DOHH2 (cell line): ENCODE data around the gene HTRA2.

Experiments used
- H3F3A ChIP-seq: fragments of 200-600 bp; sonication (generic), shearing (Covaris generic); 2 replicates; pipeline ENCODE4 v1.6.0; 2016; ENCODE audit warnings: antibody characterized with exemption, mild to moderate bottlenecking; ENCODE audit not compliant: control insufficient read depth, insufficient read depth
- H3K27ac ChIP-seq: fragments of 200-600 bp; sonication (generic); 2 replicates; pipeline ENCODE4 v1.5.1; 2014; ENCODE audit warnings: low read depth, mild to moderate bottlenecking, low read length, moderate library complexity
- H3K27me3 ChIP-seq: fragments of 200-600 bp; sonication (generic); 2 replicates; pipeline ENCODE4 v1.6.1; 2014; ENCODE audit warnings: mild to moderate bottlenecking, low read length, mixed read lengths; ENCODE audit not compliant: control insufficient read depth
- H3K36me3 ChIP-seq: fragments of 200-600 bp; sonication (generic); 2 replicates; pipeline ENCODE4 v1.6.1; 2014; ENCODE audit warnings: mild to moderate bottlenecking, low read length, moderate library complexity, mixed read lengths; ENCODE audit not compliant: control insufficient read depth
- H3K4me1 ChIP-seq: fragments of 200-600 bp; sonication (generic); 2 replicates; pipeline ENCODE4 v1.6.1; 2014; ENCODE audit warnings: mild to moderate bottlenecking, low read length, mixed read lengths; ENCODE audit not compliant: control insufficient read depth
- H3K4me2 ChIP-seq: fragments of 200-600 bp; sonication (generic); 2 replicates; pipeline ENCODE4 v1.6.0; 2014; ENCODE audit warnings: mild to moderate bottlenecking, low read length, moderate library complexity
- H3K4me3 ChIP-seq: fragments of 200-600 bp; sonication (generic); 2 replicates; pipeline ENCODE4 v1.5.1; 2014; ENCODE audit warnings: mild to moderate bottlenecking, low read length, mixed read lengths
- H3K79me2 ChIP-seq: fragments of 200-600 bp; sonication (generic); 2 replicates; pipeline ENCODE4 v1.6.1; 2014; ENCODE audit warnings: mild to moderate bottlenecking, low read length, mixed read lengths; ENCODE audit not compliant: control insufficient read depth
- H3K9me2 ChIP-seq: fragments of 200-600 bp; sonication (generic); replicated peaks from 2 replicates; pipeline ENCODE4 v1.6.1; 2014; ENCODE audit warnings: mild to moderate bottlenecking, low read length, mixed read lengths; ENCODE audit not compliant: control insufficient read depth
- H3K9me3 ChIP-seq: fragments of 200-600 bp; sonication (generic); 2 replicates; pipeline ENCODE4 v1.6.1; 2014; ENCODE audit warnings: antibody characterized with exemption, low read length, mixed read lengths; ENCODE audit not compliant: control insufficient read depth, insufficient read depth
- H4K20me1 ChIP-seq: fragments of 200-600 bp; sonication (generic); 2 replicates; pipeline ENCODE4 v1.6.0; 2014; ENCODE audit warnings: low read depth, mild to moderate bottlenecking, antibody characterized with exemption, low read length, moderate library complexity; ENCODE audit not compliant: control insufficient read depth, insufficient read depth
- CTCF ChIP-seq: fragments of 200-600 bp; sonication (generic); IDR thresholded peaks from one replicate; pipeline ENCODE4 v1.5.1; 2014; ENCODE audit warnings: antibody characterized with exemption, mild to moderate bottlenecking, low read depth, low read length; ENCODE audit not compliant: poor library complexity, severe bottlenecking
- EZH2phosphoT487 ChIP-seq: fragments of 200-600 bp; sonication (generic); IDR thresholded peaks from 2 replicates; pipeline ENCODE4 v1.6.1; 2017; ENCODE audit warnings: borderline replicate concordance, mild to moderate bottlenecking, antibody characterized with exemption, low read length, moderate library complexity, mixed read lengths

Gene HTRA2

DNA sequence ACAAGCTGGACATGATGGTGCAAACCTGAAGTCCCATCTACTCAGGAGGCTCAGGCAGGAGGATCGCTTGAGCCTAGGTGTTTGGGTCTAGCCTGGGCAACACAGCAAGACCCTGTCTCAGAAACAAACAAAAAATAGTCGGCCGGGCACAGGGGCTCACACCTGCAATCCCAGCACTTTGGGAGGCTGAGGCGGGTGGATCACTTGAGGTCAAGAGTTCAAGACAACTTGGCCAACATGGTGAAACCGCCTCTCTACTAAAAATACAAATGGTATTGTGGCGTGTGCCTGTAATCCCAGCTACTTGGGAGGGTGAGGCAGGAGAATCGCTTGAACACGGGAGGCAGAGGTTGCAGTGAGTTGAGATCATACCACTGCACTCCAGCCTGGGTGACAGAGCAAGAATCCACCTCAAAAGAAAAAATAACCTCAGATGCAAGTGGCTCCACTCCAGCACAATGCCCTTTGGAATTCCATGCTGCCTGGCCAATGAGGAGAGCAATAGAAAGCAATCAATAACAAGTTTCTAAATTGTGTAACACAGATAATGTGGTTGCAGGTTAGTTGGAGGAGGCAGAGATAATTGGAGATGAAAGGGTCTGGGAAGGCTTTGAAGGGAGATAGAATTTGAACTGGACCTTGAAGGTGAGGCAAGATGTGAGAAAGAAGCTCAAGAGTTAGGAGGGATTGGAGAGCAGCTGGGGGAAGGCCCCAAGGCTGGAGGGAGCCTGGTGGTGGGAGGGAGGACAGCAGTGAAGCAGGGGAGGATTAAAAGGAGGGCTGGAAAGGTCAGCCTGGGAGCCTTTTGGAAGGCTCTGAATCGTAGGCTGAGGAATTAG is 40.9 kb upstream of the HTRA2 start:
- no peaks in the 10 kb centered on the region for H3K9me2 ChIP-seq
- H3K9me3 ChIP-seq: no peaks in the 10 kb centered on the region
- H3K4me1 ChIP-seq: peaks cover 2% of the 10 kb centered on the region; the same call in 1 of the 2 replicates
- no peak overlapping the region for H3K27ac ChIP-seq
- no peaks in the 10 kb centered on the region for H3F3A ChIP-seq
- H3K4me2 ChIP-seq: no peak overlapping the region
- H4K20me1 ChIP-seq: no peaks in the 10 kb centered on the region
- peaks cover 2% of the 10 kb centered on the region for H3K79me2 ChIP-seq
- no peaks in the 10 kb centered on the region for H3K27me3 ChIP-seq
- no peak overlapping the region for H3K4me3 ChIP-seq
- H3K36me3 ChIP-seq: peaks cover 36% of the 10 kb centered on the region
- TF ChIP-seq EZH2phosphoT487: no peak
- no peak for TF ChIP-seq CTCF

DNA sequence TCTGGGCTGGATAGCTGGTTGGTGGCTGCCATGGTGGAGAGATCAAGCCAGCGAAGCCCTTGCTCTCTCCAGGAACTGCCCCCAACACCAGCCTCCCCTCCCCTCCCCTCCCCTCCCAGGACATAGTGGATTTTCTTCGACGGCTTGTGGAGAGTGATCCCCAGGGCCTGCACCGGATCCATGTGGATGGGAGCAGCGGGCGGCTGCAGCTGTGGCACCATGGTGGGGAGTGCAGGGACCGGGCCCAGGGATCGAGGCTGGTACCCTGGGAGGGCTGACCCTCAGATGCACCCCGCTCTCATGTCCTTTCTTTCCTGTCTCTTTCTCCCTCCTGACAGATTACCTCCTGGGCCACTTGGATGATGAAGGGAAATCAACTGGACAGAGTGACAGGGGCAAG is 39.8 kb upstream of the HTRA2 start:
- Histone ChIP-seq H4K20me1 (no peaks in the 10 kb centered on the region), H3K9me2 (no peaks in the 10 kb centered on the region), H3K36me3 (peaks cover 36% of the 10 kb centered on the region), H3K79me2 (no peaks in the 10 kb centered on the region), H3K27me3 (no peaks in the 10 kb centered on the region), H3K4me3 (no peak overlapping the region), H3K4me1 (no peaks in the 10 kb centered on the region), H3F3A (no peaks in the 10 kb centered on the region), H3K4me2 (no peak overlapping the region), H3K9me3 (no peaks in the 10 kb centered on the region), H3K27ac (no peak overlapping the region)
- TF ChIP-seq CTCF: no peak
- no peak for TF ChIP-seq EZH2phosphoT487

- no peaks in the 10 kb centered on the region for H4K20me1 ChIP-seq
- H3K36me3 ChIP-seq: peaks cover 29% of the 10 kb centered on the region
- H3F3A ChIP-seq: no peaks in the 10 kb centered on the region
- H3K9me2 ChIP-seq: no peaks in the 10 kb centered on the region
- no peak for TF ChIP-seq EZH2phosphoT487
- TF ChIP-seq CTCF: no peak
- H3K27ac ChIP-seq: no peak overlapping the region
- H3K4me1 ChIP-seq: no peaks in the 10 kb centered on the region
- H3K4me2 ChIP-seq: no peak overlapping the region
- H3K79me2 ChIP-seq: no peaks in the 10 kb centered on the region
- H3K27me3 ChIP-seq: no peaks in the 10 kb centered on the region
- no peaks in the 10 kb centered on the region for H3K9me3 ChIP-seq
- H3K4me3 ChIP-seq: no peak overlapping the region
Measured at GRCh38 chr2:74491648-74492544, 37.8 kb upstream of the HTRA2 start.
